GM18511 (cell line): Measurements from ENCODE around the gene F11R.
A peak's percentile ranks its signal among the peaks of the same experiment; 100 is the strongest.
"Not testable (repeated sequence)": the region's sequence is repeated elsewhere in the genome, so short reads cannot be mapped to it uniquely, and the experiment has no call there.

Experiments
- ATAC-seq: cut with Tn5 transposase; IDR thresholded peaks from one replicate; pipeline ENCODE4 v1.9.1; 2021; ENCODE audit warnings: mild to moderate bottlenecking, moderate library complexity; ENCODE audit not compliant: unreplicated experiment

F11R gene

DNA sequence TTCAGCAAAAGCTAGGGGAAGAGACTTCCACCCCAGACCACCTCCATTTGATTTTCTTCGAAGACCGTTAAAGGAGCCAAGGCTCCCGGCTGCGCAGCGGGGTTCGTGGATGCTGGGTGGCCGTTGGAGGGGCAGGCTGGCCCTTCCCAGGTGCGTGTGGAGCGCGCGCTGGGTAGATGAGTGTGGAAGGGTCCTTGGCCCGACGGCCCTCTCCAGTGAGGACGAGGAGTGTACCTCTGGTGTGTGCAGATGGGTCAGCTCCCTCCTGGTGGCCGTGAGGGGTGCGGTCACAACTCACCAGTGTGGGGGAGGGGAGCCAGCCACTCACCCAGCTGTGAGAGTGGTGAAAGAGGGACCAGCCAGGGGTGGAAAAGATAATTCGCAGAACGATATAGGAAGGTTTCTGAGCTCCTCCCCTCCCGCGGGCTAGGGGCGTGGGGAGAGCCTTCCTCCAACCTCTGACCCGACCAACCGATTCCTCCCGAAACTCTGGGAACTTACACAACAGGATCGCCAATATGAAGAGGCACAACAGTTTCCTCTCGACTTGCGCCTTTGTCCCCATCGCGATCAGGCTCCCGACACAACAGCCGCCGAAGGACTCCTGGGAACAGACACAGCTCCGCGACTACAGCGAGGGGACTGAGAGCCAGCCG is at the start of gene F11R:
F11R (minus strand) TSS at position 644 of the 656 bp plus-strand sequence; CDS start at position 565, 79 bp downstream.
- peak; percentile 57 for ATAC-seq

DNA sequence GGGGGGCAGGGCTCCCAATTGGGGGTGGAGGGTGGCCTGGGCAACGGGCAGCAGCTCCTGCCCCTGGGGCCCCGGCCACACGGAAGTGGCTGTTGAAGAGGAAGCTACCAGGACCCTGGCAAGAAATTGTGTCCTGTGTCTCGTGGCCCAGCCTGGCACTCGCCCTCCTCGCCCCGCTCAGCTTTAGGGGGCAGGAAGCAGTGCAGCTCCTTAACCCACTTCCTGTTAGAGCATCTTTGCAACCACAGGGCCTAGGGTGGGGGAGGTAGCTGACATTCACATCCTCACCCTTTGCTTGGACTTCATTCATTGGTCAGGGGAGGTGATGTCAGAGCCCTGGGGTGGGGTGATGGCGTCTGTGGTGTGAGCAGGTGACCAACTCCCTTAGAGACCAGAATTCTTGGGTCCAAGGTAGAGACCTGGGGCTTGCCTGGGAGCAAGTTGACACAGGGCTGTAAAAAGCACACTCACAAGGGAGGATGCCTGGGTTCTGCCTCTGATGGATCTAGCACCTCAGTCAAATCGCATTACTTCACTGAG is 48.8 kb upstream of the F11R start, which contains the start of gene ARHGAP30:
ARHGAP30 (minus strand) TSS at position 161 of the 540 bp plus-strand sequence. CDS start 267 bp downstream, outside the sequence.
- peak; percentile 88 for ATAC-seq

DNA sequence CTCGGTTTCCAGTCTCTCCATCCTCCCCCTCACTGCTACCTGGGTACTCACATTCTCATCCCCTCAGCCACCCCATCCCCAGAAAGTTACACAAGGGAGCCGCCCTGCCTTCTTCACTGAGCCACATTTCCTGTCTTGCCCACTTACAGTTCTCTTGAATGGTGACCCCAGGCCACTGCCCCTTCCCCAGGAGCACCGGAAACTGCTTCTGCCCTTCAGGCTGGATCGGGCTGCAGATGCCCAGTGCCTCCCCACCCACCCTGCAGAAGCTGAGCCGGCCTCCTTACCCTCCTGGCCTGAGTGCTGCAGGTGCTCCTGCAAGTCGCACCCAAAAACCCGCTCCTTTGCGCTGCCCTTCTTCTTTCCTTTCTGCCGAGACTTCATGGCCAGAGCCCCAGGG is 48.3 kb upstream of the F11R start:
- peak; percentile 1 for ATAC-seq

DNA sequence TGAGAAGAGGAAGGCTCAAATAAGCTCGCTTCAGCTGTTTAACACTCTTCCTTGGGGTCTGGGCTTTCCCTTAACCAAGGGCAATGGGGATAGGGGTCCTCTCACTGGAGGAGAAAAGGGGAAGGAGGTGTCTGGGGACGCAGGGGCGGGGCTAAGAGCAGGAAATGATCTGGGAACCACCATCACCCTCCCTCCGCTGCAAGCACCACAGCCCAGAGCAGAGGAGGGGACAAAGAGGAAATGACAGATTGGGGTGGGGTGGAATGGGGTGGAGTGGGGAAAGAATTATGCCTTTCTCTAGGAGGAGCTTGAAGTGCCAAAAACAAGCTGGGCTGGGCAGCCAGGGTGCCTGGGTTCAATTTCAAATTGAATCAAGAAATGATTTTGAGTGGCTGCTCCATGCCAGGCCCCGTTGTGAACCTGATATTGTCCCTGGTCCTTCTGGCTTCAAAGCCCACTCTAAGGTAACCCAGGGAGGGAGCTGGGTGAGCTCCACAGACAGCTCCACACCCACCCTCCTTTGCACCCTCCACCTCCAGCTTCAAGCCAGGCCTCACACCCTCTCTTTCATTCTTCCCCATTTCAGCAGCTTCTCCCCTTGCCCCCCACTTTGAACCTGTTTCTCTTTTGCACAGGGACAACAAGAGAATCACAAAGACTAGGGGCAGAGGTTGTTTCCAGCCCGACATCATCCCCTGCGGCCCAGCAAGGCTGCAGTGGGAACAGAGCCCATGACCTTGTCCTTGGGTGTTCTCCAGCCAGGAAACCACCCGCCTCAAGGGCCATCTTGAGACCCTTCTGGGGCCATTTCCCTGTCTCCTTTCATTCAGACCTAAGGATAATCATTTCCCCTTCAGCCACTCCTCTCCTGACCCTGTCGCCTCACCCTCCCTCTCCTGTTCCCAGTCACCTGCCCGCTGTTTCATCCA is 47.6 kb upstream of the F11R start:
- peak; percentile 50 for ATAC-seq

DNA sequence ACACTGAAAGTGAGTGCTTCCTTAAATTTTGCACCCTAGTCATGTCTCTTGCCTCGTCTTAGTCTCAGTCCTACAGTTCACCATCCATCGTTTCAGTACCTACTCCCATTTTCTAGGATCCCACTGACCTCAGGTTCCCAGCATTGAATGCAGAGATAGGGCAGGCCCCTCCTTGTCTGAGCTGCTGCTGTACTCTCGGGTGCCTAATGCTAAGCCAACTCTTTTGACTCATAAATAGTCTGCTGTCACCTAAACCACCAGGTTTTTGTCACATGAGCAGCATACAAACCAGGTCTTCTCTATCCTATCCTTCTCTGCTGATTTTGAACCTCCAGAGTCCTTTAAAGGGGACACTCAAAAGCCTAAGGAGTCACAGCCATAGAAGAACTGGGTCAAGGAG is 45.7 kb upstream of the F11R start:
- no peak for ATAC-seq

DNA sequence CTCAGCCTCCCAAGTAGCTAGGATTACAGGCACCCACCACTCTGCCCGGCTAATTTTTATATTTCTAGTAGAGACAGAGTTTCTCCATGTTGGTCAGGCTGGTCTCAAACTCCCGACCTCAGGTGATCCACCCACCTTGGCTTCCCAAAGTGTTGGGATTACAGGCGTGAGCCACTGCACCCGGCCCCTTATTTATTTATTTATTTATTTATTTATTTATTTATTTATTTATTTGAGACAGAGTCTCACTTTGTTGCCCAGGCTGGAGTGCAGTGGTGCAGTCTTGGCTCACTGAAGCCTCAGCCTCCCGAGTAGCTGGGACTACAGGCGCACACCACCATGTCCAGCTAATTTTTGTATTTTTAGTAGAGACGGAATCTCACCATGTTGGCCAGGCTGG is 44.7 kb upstream of the F11R start:
- ATAC-seq = not testable (repeated sequence)

DNA sequence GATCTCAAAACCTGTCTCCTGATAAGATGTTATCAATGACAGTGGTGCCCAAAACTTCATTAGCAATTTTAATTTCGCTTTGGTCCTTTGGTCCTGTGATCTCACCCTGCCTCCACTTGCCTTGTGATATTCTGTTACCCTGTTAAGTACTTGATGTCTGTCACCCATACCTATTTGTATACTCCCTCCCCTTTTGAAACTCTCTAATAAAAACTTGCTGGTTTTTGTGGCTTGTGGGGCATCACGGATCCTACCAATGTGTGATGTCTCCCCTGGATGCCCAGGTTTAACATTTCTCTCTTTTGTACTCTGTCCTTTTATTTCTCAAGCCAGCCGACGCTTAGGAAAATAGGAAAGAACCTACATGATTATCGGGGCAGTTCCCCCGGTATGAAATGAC is 43.0 kb upstream of the F11R start:
- not testable (repeated sequence) for ATAC-seq

DNA sequence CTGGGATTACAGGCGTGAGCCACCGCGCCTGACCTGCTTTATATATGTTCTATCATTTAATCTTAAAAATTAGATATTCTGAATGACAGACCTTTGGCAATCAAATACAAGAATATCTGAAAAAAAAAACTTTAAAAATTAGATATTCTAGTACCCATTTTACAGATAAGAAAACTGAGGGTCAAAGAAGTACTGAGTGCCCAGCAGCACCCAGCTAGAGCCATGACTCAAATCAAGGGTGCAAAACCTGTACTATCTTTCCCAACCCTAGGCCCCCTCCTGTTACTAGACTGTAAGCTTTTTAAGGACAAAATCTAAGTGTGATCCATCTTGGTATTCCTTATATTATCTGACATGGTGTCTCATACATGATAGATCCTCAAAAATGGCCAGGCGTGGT is 40.5 kb upstream of the F11R start:
- ATAC-seq = no peak

DNA sequence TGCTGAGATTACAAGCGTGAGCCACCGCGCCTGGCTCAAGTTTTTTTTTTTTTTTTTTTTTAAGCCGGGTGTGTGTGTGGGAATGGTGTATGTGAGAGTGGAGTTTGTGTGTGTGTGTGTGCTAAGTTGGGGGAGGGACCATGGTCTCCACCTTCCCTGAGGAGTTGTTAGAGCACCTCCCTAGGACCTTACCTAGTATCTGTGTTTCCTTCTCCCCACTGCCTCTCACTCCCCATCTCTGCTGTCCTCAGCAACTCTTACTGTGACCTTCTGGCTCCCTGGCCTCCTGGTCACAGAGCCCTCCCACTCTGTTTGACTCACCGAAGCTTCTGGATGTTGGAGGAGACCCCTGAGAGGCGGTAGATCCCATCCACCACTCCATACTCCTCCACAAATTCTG is 38.3 kb upstream of the F11R start:
- ATAC-seq = no peak

DNA sequence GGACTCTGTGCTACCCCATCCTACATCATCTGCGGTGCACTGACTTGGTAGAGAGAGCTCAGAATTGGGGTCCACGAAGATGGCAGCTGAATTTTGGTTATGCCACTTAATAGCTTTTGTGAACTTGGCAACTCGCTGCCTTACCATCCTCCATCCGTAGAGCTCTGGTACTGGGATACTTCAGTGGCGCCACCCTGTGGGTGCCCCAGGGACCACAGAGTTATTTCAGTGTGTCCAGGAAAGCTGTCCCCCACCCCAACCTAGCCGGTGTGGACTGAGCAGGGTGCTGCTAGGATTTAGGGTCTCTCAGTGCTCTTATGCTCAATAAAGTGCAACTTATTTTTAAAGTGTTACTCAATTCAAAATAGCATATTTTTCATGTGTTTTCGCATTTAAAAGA is 33.9 kb upstream of the F11R start:
- ATAC-seq = no peak

DNA sequence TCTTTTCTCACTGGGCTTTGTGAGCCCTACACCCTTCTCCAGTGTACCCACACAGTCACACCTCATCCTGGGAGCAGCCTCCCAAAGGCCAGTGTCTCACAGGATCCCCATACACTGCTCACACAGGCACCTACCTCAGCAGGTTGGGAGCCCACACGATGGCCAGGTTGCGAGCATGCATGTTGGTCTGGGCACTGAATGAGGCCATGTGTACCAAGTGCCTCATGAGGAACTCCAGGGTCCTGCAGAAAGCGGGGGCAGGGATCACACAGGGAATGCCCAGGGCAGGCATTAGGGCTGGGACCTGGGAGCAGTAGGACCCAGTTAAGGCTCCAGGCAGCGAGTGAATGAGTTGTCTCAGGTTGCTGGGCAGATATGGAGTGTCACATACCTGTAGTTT is 33.3 kb upstream of the F11R start:
- ATAC-seq = no peak

DNA sequence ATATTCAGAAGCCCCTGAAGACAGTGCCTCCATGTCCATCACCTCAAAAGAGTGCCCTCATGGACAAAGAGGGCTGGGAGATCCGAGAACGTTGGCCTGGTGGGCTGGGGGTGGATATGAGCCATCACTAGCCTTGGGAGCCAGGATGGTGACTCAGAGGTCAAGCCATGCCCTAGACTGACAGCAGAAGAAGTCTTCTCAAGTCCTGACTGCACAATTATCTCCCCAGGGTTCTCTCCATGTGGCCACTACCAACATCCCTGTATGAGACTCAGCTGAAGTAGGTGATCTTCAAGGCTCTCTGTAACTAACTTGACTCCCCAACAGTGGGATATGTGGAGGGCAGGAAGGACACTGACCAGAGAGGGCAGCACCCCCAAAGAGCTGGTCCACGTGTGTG is 31.9 kb upstream of the F11R start:
- no peak for ATAC-seq

DNA sequence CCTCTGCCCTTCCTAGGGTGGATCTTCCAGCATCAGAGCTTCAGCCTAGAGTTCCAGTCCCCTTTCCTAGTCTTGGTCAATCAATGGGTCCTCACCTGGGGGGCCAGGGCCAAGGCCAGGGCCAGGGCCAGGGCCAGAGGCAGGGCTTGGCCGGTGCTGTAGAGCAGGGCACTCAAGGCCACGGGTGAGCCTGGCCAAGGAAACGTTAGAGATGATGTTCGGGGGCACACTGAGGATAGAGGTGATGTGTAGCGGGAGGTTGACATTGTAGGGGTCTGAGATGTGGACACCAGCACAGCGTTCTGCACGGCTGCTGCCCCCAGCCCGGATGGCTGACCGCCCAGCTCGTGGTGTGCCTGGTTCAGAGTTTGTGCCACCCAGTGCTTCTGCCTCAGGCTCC is 30.3 kb upstream of the F11R start:
- no peak for ATAC-seq

DNA sequence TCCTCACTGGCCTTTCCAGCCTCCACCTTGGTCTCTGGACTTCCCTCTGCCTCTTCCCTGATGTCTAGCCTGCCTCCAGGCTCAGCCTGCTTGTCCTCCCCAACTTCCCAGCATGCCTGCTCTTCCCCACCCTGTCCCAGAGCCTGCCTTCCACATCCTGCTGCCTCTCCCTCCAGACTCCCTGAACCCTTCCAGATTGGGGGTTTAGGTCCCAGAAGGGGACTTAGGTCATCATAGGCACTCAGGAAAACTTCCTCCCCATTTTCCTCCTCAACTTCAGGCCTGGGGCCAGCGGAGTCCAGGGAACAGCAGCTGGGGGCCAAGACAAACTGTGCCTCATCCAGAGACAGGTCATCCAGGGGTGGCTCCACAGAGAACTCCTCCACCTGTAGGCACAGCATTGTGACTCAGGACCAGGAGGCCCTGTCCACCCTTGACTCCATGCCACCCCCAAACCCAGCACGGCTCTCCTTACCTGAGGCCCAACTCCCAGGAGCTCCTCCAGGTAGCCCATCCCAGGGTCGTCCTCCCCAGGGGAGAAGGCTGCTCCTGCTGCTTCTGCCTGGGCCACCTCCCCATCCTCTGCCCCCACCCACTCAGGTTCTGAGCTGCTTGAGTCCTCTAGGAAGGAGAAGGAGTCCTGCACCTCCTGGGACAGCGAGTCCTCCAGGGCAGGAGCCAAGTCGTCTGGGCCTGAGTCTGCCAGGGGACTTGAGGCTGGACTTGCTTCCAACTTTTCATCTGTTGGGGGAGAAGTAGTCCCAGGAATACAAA is 28.2 kb upstream of the F11R start:
- no peak for ATAC-seq

DNA sequence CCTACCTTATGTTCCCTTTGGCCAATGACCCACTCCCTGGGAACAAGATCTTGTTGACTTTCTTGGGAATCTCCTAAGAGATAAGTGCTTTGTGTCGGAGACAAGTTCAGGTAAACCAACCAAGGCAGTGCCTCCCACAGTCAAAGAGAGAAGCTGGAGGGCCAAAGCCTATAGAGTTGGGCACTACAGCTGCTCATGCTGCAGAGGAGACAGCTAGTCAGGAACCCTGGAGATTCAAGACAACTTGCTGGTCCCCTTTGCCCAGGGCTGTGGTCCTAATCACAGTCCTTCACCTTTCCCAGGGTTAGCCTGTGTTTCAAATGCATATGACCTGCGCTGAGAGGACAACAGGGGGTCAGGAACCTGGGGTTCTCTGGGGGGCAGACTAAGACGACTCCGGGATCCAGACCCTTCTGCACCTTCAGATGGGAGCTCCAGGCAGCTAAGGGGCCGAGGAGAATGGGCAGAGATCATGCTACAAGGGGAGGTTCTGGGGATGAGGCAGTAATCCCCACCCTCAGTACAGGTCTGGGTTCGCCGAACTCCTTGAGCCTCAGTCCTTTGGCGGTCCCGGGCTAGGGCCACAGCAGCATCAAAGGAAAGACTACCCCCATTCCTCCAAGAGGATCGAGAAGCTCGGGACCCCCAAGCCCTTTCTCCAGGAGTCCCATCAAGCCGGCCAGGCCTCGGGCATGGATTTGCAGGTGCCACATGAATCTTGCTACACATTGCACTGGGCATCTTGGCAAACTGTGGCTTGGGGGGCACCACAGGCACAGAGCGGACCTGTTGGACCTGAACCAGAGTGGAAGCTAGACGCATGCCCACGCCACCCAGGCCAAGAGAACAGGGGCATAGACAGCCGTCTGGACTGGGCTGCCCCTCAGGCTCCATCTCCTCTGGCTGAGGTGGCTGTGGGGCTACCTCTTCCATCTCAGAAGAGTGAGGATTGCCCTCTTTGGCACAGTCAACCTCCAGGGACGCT is 26.8 kb upstream of the F11R start:
- ATAC-seq = no peak

DNA sequence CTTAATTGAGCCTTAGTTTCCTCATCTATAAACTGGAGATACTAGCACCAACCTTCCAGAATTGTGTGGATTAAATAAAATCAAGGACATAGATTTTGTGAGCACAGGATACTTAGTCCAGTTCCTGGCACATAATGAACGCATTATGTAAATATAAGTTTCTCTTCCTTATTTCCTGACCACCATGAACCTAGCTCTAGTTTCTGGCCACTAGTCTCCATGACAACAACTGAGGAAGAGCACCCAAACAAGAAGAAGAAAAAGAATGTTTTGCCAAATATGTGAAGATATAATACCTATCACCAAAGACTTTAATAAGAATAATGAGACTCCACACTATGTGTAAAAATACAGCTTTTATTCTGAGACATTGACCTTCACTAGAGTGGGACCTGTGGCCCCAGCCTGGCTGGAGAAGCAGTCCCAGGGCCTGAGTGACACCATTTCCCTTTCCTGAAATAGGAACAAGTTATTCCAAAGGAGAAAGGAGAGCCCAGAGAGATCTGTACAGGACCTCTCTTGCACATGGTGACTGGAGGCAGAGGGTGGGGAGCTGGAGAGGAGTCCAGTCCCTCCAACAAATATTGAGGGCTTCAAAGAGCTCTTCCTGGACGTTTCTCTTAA is 25.8 kb upstream of the F11R start:
- ATAC-seq = peak; percentile 46

DNA sequence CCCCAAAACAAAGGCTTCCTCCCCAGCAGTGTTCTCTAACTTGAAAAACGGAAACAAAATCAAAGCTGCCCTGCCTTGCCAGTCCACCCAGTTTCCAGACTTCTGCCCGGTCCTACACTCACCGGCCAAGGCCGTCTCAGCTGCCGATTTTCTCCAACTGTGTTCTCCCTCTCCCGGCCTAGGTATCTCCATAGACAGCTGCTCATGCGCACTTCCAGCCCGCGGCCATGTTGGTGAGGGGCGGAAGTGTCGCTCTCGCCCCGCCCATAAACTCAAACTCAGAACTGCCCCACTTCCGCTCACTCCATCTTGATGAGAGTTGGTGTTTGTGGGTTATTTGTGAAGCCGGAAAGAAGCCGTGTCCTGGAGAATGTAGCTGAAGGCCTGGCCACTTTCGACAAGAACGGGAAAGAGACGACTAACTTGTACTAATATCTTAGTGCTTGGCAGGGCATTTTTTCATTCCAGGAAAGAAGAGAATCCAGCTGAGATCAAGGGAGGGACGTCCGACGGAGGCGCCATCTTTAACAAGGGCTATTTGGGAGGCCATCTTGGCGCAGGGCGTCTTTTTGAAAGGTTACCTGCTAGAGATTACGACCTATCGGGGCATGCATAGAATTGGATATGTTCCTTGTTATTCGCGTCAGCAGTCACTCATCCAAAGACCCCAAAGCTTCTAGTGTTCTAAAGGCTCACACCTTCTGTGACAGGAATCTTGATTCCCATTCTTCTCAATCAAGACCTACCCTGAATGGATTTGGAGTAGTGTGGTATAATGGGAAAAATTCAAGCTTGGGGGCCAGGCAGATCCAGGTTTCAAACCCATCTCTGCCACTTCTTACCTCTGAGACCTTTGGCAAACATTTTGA is 25.0 kb upstream of the F11R start, which contains the start of gene USF1:
USF1 (minus strand) TSS at position 242 of the 869 bp plus-strand sequence. CDS start 2,702 bp downstream, outside the sequence.
- ATAC-seq = peak; percentile 69
